ENCODE data around the gene ACOX3. TPM values are rescaled to one million over a fixed set of nuclear protein-coding genes. Genes with fewer than 3 reads are reported as not detected.

Gene ACOX3
- total and polyA plus RNA-seq, 2 of the 8 experiments (the other 6 are each of a cell fraction or from before 2014, with no cell fraction given), result 2.5 to 9.9 TPM

DNA sequence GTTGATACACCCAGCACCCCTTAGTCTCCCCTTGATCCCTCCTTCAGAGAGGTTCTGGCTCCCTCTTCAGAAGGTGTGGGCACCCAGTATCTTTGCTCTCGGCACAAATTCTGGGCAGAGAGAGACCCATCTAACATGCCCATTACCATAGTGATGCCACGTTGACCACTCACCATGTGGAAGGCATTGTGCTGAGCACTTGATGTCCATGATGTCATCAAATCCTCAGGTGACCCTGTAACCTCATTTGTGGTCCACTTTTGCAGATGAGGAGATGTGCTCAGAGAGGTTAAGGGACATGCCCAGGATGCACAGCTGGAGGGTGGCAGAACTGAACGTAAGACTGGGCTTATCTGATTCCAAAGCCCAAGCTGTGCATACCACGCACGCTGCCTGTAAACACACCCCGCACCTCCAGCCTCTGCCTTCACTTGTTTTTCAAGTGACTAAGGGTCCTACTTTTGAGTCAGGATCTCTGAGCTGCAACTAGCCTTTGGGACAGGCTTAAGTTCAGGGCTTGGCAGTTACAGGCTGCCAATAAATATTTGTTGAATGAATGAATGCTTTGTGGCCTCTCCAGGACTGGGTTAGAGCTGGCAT lies 115.8 kb downstream of the ACOX3 start (continued):
- TF ChIP-seq JUN (IDR thresholded peaks at IDR 0.05; ENCODE audit: low read depth, low read length), result no peak
